ENCODE data around the gene PSMG3.

DNA sequence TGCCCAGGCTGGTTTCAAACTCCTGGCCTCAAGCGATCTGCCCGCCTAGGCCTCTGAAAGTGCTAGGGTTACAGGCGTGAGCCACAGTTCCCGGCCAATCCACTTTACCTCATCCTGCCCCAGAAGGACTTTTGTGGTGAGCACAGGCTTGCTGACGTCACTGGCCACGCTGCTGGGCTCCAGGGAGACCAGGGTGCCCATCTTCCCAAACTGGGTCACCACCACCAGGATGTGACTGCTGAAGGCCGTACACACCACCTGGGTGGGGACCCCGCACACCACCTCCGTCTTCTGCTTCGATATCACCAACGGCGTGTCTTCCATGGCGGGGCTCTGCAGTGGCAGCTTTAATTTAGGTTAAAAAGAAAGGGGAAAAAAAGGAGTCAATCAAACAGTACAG, 816 bp downstream of the PSMG3 start:
- TF ChIP-seq, protein P1, sequence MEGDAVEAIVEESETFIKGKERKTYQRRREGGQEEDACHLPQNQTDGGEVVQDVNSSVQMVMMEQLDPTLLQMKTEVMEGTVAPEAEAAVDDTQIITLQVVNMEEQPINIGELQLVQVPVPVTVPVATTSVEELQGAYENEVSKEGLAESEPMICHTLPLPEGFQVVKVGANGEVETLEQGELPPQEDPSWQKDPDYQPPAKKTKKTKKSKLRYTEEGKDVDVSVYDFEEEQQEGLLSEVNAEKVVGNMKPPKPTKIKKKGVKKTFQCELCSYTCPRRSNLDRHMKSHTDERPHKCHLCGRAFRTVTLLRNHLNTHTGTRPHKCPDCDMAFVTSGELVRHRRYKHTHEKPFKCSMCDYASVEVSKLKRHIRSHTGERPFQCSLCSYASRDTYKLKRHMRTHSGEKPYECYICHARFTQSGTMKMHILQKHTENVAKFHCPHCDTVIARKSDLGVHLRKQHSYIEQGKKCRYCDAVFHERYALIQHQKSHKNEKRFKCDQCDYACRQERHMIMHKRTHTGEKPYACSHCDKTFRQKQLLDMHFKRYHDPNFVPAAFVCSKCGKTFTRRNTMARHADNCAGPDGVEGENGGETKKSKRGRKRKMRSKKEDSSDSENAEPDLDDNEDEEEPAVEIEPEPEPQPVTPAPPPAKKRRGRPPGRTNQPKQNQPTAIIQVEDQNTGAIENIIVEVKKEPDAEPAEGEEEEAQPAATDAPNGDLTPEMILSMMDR (tag by site-specific recombination; IDR thresholded peaks at IDR 0.05), result no peak
- TF ChIP-seq ZNF335 (tag by site-specific recombination; conservative IDR thresholded peaks at IDR 0.05), result no peak
- no peak for TF ChIP-seq KLF16 (tag by site-specific recombination; IDR thresholded peaks at IDR 0.05)
- TF ChIP-seq ZNF366 (tag by site-specific recombination; conservative IDR thresholded peaks at IDR 0.05), result no peak
- TF ChIP-seq, protein P2, sequence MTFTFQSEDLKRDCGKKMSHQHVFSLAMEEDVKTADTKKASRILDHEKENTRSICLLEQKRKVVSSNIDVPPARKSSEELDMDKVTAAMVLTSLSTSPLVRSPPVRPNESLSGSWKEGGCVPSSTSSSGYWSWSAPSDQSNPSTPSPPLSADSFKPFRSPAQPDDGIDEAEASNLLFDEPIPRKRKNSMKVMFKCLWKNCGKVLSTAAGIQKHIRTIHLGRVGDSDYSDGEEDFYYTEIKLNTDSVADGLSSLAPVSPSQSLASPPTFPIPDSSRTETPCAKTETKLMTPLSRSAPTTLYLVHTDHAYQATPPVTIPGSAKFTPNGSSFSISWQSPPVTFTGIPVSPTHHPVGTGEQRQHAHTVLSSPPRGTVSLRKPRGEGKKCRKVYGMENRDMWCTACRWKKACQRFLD (tag by site-specific recombination; IDR thresholded peaks at IDR 0.05), result no peak
- no peak for TF ChIP-seq TCF7L2 (IDR thresholded peaks at IDR 0.05; ENCODE audit: borderline replicate concordance, low read depth, low read length)
- TF ChIP-seq, protein P3, sequence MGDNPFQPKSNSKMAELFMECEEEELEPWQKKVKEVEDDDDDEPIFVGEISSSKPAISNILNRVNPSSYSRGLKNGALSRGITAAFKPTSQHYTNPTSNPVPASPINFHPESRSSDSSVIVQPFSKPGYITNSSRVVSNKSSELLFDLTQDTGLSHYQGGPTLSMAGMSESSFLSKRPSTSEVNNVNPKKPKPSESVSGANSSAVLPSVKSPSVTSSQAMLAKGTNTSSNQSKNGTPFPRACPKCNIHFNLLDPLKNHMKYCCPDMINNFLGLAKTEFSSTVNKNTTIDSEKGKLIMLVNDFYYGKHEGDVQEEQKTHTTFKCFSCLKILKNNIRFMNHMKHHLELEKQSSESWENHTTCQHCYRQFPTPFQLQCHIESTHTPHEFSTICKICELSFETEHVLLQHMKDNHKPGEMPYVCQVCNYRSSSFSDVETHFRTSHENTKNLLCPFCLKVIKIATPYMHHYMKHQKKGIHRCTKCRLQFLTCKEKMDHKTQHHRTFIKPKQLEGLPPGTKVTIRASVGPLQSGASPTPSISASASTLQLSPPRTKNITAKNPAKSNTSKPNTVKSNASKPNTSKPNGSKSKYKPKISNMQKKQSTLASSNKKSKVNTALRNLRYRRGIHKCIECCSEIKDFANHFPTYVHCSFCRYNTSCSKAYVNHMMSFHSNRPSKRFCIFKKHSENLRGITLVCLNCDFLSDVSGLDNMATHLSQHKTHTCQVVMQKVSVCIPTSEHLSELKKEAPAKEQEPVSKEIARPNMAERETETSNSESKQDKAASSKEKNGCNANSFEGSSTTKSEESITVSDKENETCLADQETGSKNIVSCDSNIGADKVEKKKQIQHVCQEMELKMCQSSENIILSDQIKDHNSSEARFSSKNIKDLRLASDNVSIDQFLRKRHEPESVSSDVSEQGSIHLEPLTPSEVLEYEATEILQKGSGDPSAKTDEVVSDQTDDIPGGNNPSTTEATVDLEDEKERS (tag by site-specific recombination; IDR thresholded peaks at IDR 0.05), result no peak
- TF ChIP-seq, protein P4, sequence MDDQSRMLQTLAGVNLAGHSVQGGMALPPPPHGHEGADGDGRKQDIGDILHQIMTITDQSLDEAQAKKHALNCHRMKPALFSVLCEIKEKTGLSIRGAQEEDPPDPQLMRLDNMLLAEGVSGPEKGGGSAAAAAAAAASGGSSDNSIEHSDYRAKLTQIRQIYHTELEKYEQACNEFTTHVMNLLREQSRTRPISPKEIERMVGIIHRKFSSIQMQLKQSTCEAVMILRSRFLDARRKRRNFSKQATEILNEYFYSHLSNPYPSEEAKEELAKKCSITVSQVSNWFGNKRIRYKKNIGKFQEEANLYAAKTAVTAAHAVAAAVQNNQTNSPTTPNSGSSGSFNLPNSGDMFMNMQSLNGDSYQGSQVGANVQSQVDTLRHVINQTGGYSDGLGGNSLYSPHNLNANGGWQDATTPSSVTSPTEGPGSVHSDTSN (CRISPR knock-in tag; IDR thresholded peaks at IDR 0.05), result no peak
- no peak for TF ChIP-seq ZNF223 (tag by site-specific recombination; IDR thresholded peaks at IDR 0.05)
- TF ChIP-seq, protein P5, sequence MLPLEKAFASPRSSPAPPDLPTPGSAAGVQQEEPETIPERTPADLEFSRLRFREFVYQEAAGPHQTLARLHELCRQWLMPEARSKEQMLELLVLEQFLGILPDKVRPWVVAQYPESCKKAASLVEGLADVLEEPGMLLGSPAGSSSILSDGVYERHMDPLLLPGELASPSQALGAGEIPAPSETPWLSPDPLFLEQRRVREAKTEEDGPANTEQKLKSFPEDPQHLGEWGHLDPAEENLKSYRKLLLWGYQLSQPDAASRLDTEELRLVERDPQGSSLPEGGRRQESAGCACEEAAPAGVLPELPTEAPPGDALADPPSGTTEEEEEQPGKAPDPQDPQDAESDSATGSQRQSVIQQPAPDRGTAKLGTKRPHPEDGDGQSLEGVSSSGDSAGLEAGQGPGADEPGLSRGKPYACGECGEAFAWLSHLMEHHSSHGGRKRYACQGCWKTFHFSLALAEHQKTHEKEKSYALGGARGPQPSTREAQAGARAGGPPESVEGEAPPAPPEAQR (tag by site-specific recombination; IDR thresholded peaks at IDR 0.05), result no peak
- TF ChIP-seq ZEB2 (tag by site-specific recombination; IDR thresholded peaks at IDR 0.05), result no peak
- no peak for TF ChIP-seq ZNF133 (tag by site-specific recombination; IDR thresholded peaks at IDR 0.05)
- TF ChIP-seq ZFP41 (tag by site-specific recombination; IDR thresholded peaks at IDR 0.05; ENCODE audit: borderline replicate concordance), result no peak

Data from HEK293 (cell line).